GM12891 (cell line): Measurements from ENCODE around the gene UBE3D.

Experiments used
- PAX5 ChIP-seq: IDR thresholded peaks from 2 replicates; pipeline ENCODE4 v1.6.1; 2011; ENCODE audit warnings: low read length, moderate library complexity, mild to moderate bottlenecking; ENCODE audit not compliant: insufficient read depth, severe bottlenecking
- POLR2A ChIP-seq: IDR thresholded peaks from 2 replicates; pipeline ENCODE4 v1.6.1; 2011; ENCODE audit warnings: low read depth, low read length, control low read depth
- POLR2AphosphoS5 ChIP-seq: IDR thresholded peaks from 2 replicates; pipeline ENCODE4 v1.6.1; 2011; ENCODE audit warnings: low read depth, low read length, control low read depth
- POU2F2 ChIP-seq: IDR thresholded peaks from 2 replicates; pipeline ENCODE4 v1.6.1; 2011; ENCODE audit warnings: low read depth, mild to moderate bottlenecking, control low read depth, low read length, moderate library complexity
- SPI1 ChIP-seq: IDR thresholded peaks from 2 replicates; pipeline ENCODE4 v1.6.1; 2011; ENCODE audit warnings: low read depth, low read length, control low read depth
- TAF1 ChIP-seq: IDR thresholded peaks from 2 replicates; pipeline ENCODE4 v1.6.1; 2011; ENCODE audit warnings: low read depth, low read length, control low read depth

- TF ChIP-seq POLR2AphosphoS5 (no peak), POLR2A (no peak), TAF1 (no peak), SPI1 (no peak), PAX5 (no peak), POU2F2 (no peak)
These were observed 7.8 kb downstream of the UBE3D start for GRCh38 chr6:83057705-83058321.
